GM21360 (cell line): ENCODE data around the gene SVEP1.
"Not testable (repeated sequence)": the region's sequence is repeated elsewhere in the genome, so short reads cannot be mapped to it uniquely, and the experiment has no call there.

Source experiments
- ATAC-seq: cut with Tn5 transposase; IDR thresholded peaks from one replicate; pipeline ENCODE4 v1.9.1; 2021; ENCODE audit warnings: mild to moderate bottlenecking, moderate library complexity; ENCODE audit not compliant: unreplicated experiment

Gene SVEP1

GRCh38 chr9:110383491-110383890, 196.1 kb downstream of the SVEP1 start:
- no peak for ATAC-seq

DNA sequence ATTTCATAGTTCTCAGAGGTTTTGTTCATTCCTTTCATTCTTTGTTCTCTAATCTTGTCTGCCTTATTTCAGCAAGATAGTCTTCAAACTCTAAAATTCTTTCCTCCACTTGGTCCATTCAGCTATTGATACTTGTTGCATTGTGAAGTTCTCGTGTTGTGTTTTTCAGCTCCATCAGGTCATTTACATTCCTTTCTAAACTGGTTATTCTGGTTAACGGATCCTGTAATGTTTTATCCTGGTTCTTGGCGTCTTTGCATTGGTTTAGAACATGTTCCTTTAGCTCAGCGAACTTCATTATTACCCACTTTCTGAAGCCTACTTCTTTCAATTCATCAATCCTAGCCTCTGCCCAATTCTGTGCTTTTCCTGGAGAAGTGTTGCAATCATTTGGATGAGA, 196.8 kb downstream of the SVEP1 start:
- ATAC-seq = no peak

GRCh38 chr9:110371411-110372007, 208.0 kb downstream of the SVEP1 start:
- ATAC-seq = no peak

DNA sequence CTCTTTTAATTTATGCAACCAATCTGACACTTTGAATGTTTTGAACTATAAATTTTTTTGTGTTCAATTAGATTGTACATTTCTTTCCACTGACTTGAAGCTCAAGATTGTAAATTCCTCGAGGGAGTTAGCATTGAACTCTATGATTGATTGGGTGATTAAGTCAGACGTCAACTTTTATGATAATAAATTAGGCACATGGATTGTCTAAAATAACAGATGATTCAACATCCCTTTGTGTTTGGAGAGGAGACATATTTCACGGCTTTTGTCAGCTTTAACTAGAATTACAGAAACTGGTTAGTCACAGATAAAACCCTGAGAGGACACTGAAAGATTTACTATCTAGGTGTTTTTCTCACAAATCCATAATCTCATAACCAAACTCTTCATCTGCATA, 209.2 kb downstream of the SVEP1 start:
- ATAC-seq = no peak

DNA sequence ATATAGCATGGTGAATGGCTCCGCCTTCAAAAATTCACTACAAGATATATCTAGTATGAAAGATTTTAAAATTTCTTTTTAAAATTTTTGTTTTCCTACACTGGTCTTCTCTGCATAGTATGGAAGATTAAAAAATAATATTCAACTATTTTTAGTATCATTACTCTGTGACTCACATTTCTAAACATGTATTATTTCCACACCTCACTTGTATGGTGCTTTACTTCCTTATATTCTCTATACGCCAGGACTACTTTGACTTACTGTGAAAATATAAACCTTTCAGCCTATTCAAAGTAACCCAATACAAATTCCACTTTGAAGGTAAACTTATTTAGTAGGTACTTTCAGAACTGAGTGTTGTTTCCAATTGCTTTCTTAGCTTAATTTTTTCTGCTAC, 215.1 kb downstream of the SVEP1 start:
- no peak for ATAC-seq

- not testable (repeated sequence) for ATAC-seq
These were observed 220.5 kb downstream of the SVEP1 start for GRCh38 chr9:110358992-110359391.

DNA sequence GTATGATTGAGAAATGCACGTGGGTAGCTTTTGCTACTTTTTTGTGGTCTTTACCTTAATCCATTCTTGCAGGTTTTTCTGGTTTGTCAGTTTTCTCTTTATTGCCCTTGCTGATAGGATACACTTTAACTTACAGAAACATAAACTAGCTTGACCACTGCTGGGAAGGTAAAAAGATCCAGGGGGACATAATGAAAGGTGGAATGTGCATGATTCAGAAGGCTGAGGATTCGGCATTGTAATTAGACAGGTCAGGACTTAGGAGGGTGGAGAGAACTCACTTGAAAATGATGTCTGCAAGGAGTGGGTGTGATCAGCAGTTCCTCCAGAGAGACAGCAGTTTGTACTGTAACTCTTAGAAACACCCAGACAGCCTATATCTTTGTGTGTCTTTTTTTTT, 222.0 kb downstream of the SVEP1 start:
- no peak for ATAC-seq

DNA sequence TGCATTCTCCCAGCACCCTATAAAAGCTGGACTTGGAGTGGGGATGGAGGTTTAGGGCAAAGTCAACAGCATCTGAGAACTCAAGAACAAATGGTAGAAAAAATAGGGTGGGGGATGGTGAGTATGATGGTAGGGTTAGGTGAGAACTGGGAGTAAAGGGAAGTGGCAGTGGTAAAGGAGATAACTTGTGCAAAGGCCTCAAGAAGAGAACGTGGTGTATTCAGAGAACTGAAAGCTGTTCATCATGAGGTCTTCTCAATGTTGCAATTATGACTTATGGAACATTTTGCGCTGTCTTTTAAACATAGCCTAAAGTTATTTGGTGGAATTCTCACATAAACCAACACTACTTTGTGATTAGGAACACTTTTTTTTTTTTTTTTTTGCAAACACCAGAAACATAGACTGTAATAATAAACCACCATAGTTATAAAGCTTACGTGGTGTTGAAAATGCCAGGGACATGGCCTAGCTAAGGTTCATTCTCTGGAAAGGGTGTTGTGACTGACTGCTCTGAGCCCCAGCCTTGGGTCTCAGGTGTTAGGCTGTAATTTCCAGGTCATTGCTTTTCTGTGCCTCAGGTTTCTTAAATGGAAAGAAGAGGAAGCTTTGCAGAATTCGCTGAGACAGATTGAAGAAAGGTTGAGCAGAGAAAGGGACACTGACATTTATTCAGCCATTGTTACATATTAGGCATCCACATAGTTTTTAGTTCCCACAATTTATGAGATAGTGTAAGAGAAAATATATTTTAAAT, 222.7 kb downstream of the SVEP1 start:
- ATAC-seq = no peak

DNA sequence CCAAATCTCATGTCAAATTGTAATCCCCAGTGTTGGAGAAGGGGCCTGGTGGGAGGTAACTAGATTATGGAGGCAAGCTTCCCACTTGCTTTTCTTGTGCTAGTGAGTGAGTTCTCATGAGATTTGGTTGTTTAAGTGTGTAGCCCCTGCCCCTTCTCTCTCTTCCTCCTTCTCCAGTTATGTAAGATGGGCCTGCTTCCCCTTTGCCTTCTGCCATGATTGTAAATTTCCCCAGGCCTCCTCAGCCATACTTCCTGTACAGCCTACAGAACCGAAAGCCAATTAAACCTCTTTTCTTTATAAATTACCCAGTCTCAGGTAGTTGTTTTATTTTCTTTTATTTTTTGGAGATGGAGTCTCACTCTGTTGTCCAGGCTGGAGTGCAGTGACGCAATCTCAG, 223.6 kb downstream of the SVEP1 start:
- no peak for ATAC-seq

DNA sequence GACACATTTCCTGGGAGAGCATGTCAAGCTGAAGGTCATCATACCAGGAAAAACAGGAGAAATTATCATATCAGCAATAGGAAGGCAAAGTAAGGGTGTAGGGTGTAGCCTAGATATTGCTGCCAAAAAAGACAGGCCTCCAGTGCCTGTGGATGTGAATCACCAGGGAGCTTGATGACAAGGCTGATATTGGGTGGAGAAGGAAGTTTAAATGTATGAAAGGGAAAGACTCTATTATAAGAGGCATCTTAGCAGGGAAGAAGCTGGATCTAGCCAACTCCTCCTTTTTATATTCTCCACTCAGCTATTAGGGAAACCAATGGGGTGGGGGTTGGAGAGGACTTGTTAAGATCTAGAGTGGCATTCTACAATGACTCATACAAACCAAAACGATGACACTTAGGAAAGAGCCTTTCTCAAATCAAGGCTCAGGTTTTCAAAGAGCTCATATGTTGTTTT, 228.5 kb downstream of the SVEP1 start:
- ATAC-seq = no peak

DNA sequence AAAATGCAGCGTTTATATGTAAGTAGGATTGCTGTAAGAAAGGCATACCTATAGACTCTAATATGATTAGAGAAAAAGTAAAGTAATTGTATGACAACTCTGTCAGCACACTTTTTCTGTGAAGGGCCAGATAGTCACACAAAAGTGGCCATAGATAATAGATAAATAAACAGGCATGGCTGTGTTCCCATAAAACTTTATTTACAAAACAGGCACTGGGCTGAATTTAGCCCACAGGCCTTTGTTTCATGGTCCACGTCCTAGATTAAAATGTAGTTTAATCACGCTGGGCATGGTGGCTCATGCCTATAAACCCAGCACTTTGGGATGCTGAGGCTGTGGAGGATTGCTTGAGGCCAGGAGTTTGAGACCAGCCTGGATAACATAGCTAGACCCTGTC, 233.2 kb downstream of the SVEP1 start:
- ATAC-seq = no peak

- ATAC-seq = no peak
These were observed 234.7 kb downstream of the SVEP1 start for GRCh38 chr9:110344821-110345220.

GRCh38 chr9:110343551-110343950, 236.0 kb downstream of the SVEP1 start:
- ATAC-seq = no peak

GRCh38 chr9:110340306-110340705, 239.2 kb downstream of the SVEP1 start:
- ATAC-seq = no peak

DNA sequence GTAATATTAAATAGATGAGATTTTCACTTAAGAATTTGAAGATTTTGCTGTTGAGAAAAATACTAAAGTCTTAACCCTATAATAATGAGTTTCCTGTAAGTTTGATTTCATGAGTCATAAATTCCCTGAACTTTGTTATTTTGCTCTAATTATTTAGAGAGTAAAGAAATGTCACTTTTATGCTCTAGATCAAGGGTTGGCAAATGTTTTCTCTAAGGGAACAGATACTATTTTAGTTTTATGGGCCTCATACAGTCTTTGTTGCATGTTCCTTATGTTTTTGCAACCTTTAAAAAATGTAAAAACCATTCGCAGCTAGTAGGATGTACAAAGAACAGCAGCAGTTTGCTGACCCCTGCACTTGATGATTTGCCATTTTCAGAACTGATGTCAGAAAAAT, 241.4 kb downstream of the SVEP1 start:
- no peak for ATAC-seq

- ATAC-seq = no peak
These were observed 241.8 kb downstream of the SVEP1 start, which contains the start of gene TXNDC8 for GRCh38 chr9:110337727-110338126. TSS of gene TXNDC8 (minus strand) at chr9:110337863.

DNA sequence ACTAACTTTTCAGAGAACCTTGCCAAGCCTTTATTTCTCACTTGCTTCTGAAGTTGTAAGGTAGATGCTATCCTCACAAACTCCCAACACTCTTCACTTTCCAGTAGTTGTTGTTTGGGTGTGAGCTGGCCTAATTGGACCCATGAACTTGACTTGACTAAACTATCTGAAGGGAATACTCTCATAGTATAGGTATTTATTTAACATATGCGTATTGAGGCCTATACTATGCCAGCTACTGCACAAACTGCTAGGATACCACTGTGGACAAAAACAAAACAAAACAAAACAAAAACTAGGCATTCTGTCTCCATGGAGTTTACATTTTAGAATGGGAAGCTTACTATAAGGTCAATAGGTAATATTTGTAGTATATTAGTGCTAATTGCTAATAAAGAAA, 243.2 kb downstream of the SVEP1 start:
- no peak for ATAC-seq

GRCh38 chr9:110334871-110335270, 244.7 kb downstream of the SVEP1 start:
- ATAC-seq = no peak

- ATAC-seq = peak; percentile 72
These were observed 245.4 kb downstream of the SVEP1 start for GRCh38 chr9:110334183-110334582.

GRCh38 chr9:110332766-110333165, 246.8 kb downstream of the SVEP1 start:
- ATAC-seq = no peak

DNA sequence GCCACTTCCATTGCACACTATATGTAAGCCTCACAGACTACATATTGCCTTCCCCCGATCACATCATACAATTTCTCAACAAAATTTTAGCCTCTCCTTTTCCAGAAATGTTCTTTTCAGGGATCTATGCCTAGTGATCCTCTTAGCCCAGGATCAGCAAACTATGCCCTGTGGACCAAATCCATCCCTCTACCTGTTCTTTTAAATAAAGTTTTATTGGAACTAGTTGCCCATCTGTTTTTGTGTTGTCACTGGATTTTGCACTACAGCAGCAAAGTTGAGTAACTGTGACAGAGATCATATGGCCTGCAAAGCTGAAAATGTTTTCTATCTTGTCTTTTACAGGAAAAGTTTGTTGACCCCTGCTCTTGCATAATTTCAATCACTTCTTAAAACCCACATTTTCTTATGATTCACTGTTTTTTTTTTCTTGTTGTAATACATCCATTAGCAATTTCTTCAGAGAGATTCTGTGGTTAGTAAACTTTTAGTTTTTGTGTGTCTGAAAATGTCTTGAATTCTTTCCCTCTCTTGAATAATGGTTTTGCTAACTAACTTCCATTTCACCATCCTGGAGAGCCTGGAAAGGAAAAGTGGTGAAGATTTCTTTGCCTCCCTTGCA, 248.9 kb downstream of the SVEP1 start:
- no peak for ATAC-seq

DNA sequence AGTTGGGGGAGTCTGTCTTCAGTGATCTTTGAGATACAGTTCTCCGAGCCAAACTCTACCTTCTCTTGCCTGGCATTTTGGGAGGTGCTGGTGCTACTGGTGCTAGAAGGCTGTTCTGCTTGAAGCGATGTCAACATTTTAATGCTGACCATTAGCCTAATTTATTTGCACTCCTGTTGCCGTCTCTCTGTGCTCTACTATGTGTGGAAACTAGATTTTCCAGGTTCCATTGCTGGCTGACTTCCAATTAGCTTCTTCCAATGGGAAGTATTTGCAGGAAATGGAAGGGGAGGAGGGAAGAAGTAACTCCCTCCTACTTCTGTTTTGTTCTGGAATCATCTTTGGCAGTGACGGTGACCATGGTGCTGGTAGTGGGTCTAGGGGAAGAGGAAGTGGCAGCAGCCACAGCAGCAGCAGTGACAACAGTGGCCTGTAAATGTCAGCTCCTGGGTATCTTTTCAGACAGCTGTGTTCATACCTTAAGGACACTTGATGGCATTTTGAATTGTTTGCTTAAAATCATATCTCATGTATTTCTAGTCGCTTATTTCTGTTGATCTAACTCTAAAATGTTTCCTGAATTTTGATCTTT, 249.8 kb downstream of the SVEP1 start:
- ATAC-seq = no peak
